ENCODE data around the gene GNAI1. TPM values are rescaled to one million over a fixed set of nuclear protein-coding genes. Genes with fewer than 3 reads are reported as not detected.
A peak's percentile ranks its signal among the peaks of the same experiment; 100 is the strongest.

GNAI1 gene
- total RNA-seq, 1 experiment from 2014 or later, result 30.4 TPM

DNA sequence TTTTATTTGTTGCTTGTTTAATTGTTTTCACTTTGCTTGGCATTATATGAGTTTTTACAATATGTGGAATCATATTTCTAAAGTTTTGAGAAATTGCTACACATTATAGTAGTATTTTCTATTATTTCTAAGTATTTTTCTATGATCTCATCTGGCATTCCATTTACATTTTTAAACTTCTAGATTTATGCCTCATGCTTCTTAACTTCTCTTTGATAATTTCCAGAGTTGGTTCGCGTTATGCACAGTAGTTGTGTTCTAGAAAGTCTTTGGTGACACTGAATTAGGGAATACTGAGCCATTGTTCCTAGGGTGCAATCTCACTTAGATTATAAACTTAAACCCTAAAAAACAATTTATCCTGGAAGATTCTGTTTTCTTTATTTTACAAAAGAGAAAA lies 129.2 kb downstream of the GNAI1 start:
- intact Hi-C loops (cut with micrococcal nuclease), result no loop called here
- Mint-ChIP-seq H3K9me3 (ENCODE audit: unreplicated experiment) (no peaks in the 10 kb centered on the region), H3K36me3 (ENCODE audit: insufficient read depth, unreplicated experiment) (no peaks in the 10 kb centered on the region), H3K4me1 (ENCODE audit: insufficient read depth, unreplicated experiment) (no peaks in the 10 kb centered on the region), H3K4me3 (ENCODE audit: unreplicated experiment) (no peak overlapping the region), H3K27me3 (ENCODE audit: insufficient read depth, unreplicated experiment) (no peaks in the 10 kb centered on the region), H3K27ac (ENCODE audit: low read depth, unreplicated experiment) (no peak overlapping the region)
- DNase-seq (ENCODE audit: unreplicated experiment), result no peak
- no TSS peak for BruUV-seq (replicated peaks)
- TF ChIP-seq CTCF (IDR thresholded peaks at IDR 0.05; ENCODE audit: unreplicated experiment), result no peak
- POLR2A ChIA-PET, result interaction anchor here (1.0 kb wide), 1 partner anchor 11 kb away, joined by 4 read pairs; no protein-coding TSS in a partner anchor
- CTCF ChIA-PET, result no interaction called here

GRCh38 chr7:80264769-80265495 lies 130.3 kb downstream of the GNAI1 start:
- no TSS peak for BruUV-seq (replicated peaks)
- CTCF ChIA-PET, result no interaction called here

GRCh38 chr7:80272560-80273239 lies 138.1 kb downstream of the GNAI1 start:
- intact Hi-C loops (cut with micrococcal nuclease), result no loop called here
- peaks cover 22% of the 10 kb centered on the region for H3K4me1 Mint-ChIP-seq (ENCODE audit: insufficient read depth, unreplicated experiment)
- H3K9me3 Mint-ChIP-seq (ENCODE audit: unreplicated experiment), result no peaks in the 10 kb centered on the region
- BruUV-seq (replicated peaks), result no TSS peak
- peak overlapping the region; percentile 51 for H3K27ac Mint-ChIP-seq (ENCODE audit: low read depth, unreplicated experiment)
- H3K36me3 Mint-ChIP-seq (ENCODE audit: insufficient read depth, unreplicated experiment), result no peaks in the 10 kb centered on the region
- H3K4me3 Mint-ChIP-seq (ENCODE audit: unreplicated experiment), result no peak overlapping the region
- CTCF ChIA-PET, result no interaction called here
- no peaks in the 10 kb centered on the region for H3K27me3 Mint-ChIP-seq (ENCODE audit: insufficient read depth, unreplicated experiment)
- POLR2A ChIA-PET, result interaction anchor here (0.8 to 1.4 kb wide), 5 partner anchors 17 to 194 kb away, joined by 3 to 4 read pairs (median 3); no protein-coding TSS in a partner anchor
- TF ChIP-seq CTCF (IDR thresholded peaks at IDR 0.05; ENCODE audit: unreplicated experiment), result no peak
- no peak for DNase-seq (ENCODE audit: unreplicated experiment)

More at GRCh38 chr7:80264769-80265495, 130.3 kb downstream of the GNAI1 start:
- POLR2A ChIA-PET, result no interaction called here
- Mint-ChIP-seq H3K27me3 (ENCODE audit: insufficient read depth, unreplicated experiment) (no peaks in the 10 kb centered on the region), H3K27ac (ENCODE audit: low read depth, unreplicated experiment) (no peak overlapping the region), H3K36me3 (ENCODE audit: insufficient read depth, unreplicated experiment) (no peaks in the 10 kb centered on the region), H3K4me1 (ENCODE audit: insufficient read depth, unreplicated experiment) (no peaks in the 10 kb centered on the region), H3K9me3 (ENCODE audit: unreplicated experiment) (no peaks in the 10 kb centered on the region), H3K4me3 (ENCODE audit: unreplicated experiment) (no peak overlapping the region)
- DNase-seq (ENCODE audit: unreplicated experiment), result no peak
- TF ChIP-seq CTCF (IDR thresholded peaks at IDR 0.05; ENCODE audit: unreplicated experiment), result no peak
- intact Hi-C loops (cut with micrococcal nuclease), result no loop called here

- no TSS peak for BruUV-seq (replicated peaks)
- intact Hi-C loops (cut with micrococcal nuclease), result no loop called here
- Mint-ChIP-seq H3K9me3 (ENCODE audit: unreplicated experiment) (no peaks in the 10 kb centered on the region), H3K4me3 (ENCODE audit: unreplicated experiment) (no peak overlapping the region), H3K27ac (ENCODE audit: low read depth, unreplicated experiment) (peak overlapping the region; percentile 51), H3K4me1 (ENCODE audit: insufficient read depth, unreplicated experiment) (peaks cover 28% of the 10 kb centered on the region), H3K27me3 (ENCODE audit: insufficient read depth, unreplicated experiment) (no peaks in the 10 kb centered on the region), H3K36me3 (ENCODE audit: insufficient read depth, unreplicated experiment) (no peaks in the 10 kb centered on the region)
- peak; percentile 88 for DNase-seq (ENCODE audit: unreplicated experiment)
- CTCF ChIA-PET, result no interaction called here
- no peak for TF ChIP-seq CTCF (IDR thresholded peaks at IDR 0.05; ENCODE audit: unreplicated experiment)
- POLR2A ChIA-PET, result interaction anchor here (1.1 to 1.4 kb wide), 4 partner anchors 18 to 195 kb away, joined by 3 to 4 read pairs (median 4); no protein-coding TSS in a partner anchor
Measured at GRCh38 chr7:80273327-80273726, 138.7 kb downstream of the GNAI1 start.
